PC-3 (cell line): ENCODE data around the gene CASTOR1. TPM values are rescaled to one million over a fixed set of nuclear protein-coding genes. Genes with fewer than 3 reads are reported as not detected.

Source experiments
- ATAC-seq: fragments of 200-7000 bp; cut with Tn5 transposase; 2 replicates; pipeline ENCODE4 v1.9.1; 2020; ENCODE audit warnings: mild to moderate bottlenecking, moderate library complexity
- BruUV-seq: library from RNA; stranded (reverse); fragments of 400-500 nt; replicated peaks from 2 replicates; lab custom pipeline; 2021; lab: Mats Ljungman, UMichigan
- CTCF ChIA-PET: fragments of 300-600 bp; sonication (Branson Sonifier 250); formaldehyde crosslinking; loops from one replicate; lab custom pipeline; 2022; ENCODE audit warnings: antibody characterized with exemption; lab: Charles Lee
- POLR2A ChIA-PET: fragments of 300-600 bp; sonication (Branson Sonifier 250); formaldehyde crosslinking; loops from one replicate; lab custom pipeline; 2022; ENCODE audit warnings: antibody characterized with exemption; ENCODE audit not compliant: unreplicated experiment; lab: Charles Lee
- DNase-seq: peaks from one replicate; pipeline ENCODE4 v3.0.0-alpha.2; 2015
- H2AFZ ChIP-seq: fragments of 300-600 bp; sonication (generic); 2 replicates; pipeline ENCODE4 v1.6.0; 2016; ENCODE audit warnings: antibody characterized with exemption, low read length
- H3F3A ChIP-seq: fragments of 300-600 bp; sonication (generic); one replicate; pipeline ENCODE4 v1.6.0; 2017; ENCODE audit warnings: antibody characterized with exemption, low read length, control low read depth, mild to moderate bottlenecking; ENCODE audit not compliant: unreplicated experiment
- H3K27ac ChIP-seq: fragments of 300-600 bp; sonication (generic); 2 replicates; pipeline ENCODE4 v1.5.1; 2016; ENCODE audit warnings: mild to moderate bottlenecking, low read length
- H3K27me3 ChIP-seq: fragments of 300-600 bp; sonication (generic); 2 replicates; pipeline ENCODE4 v1.6.1; 2016; ENCODE audit warnings: low read length, mixed read lengths
- H3K36me3 ChIP-seq: fragments of 300-600 bp; sonication (generic); 2 replicates; pipeline ENCODE4 v1.6.1; 2016; ENCODE audit warnings: low read depth, mixed run types, low read length, mixed read lengths
- H3K4me1 ChIP-seq: fragments of 300-600 bp; sonication (generic); 2 replicates; pipeline ENCODE4 v1.5.1; 2016; ENCODE audit warnings: low read length; ENCODE audit not compliant: insufficient read depth
- H3K4me2 ChIP-seq: fragments of 300-600 bp; sonication (generic); 2 replicates; pipeline ENCODE4 v1.6.0; 2016; ENCODE audit warnings: low read length
- H3K4me3 ChIP-seq: fragments of 300-600 bp; sonication (generic); 2 replicates; pipeline ENCODE4 v1.5.1; 2016; ENCODE audit warnings: mild to moderate bottlenecking, low read length, mixed read lengths
- H3K79me2 ChIP-seq: fragments of 300-600 bp; sonication (generic); 2 replicates; pipeline ENCODE4 v1.6.1; 2017; ENCODE audit warnings: low read length, mixed read lengths
- H3K9ac ChIP-seq: fragments of 300-600 bp; sonication (generic); 2 replicates; pipeline ENCODE4 v1.6.0; 2016; ENCODE audit warnings: mild to moderate bottlenecking, low read length
- H3K9me2 ChIP-seq: fragments of 300-600 bp; sonication (generic); replicated peaks from 2 replicates; pipeline ENCODE4 v1.6.1; 2016; ENCODE audit warnings: mixed run types, low read length, mixed read lengths
- H3K9me3 ChIP-seq: fragments of 300-600 bp; sonication (generic); 2 replicates; pipeline ENCODE4 v1.6.1; 2016; ENCODE audit warnings: low read length, mixed read lengths
- H4K20me1 ChIP-seq: fragments of 300-600 bp; sonication (generic); 2 replicates; pipeline ENCODE4 v1.6.1; 2016; ENCODE audit warnings: low read length, mixed read lengths
- EZH2 ChIP-seq: fragments of 300-600 bp; sonication (generic); IDR thresholded peaks from one replicate; pipeline ENCODE4 v1.6.1; 2017; ENCODE audit warnings: antibody characterized with exemption, mild to moderate bottlenecking, low read length; ENCODE audit not compliant: unreplicated experiment
- EZH2phosphoT487 ChIP-seq: fragments of 300-600 bp; sonication (generic); IDR thresholded peaks from 2 replicates; pipeline ENCODE4 v1.6.1; 2018; ENCODE audit warnings: mild to moderate bottlenecking, antibody characterized with exemption, low read length, borderline replicate concordance
- intact Hi-C: fragments of 100-400 bp; cut with micrococcal nuclease; formaldehyde crosslinking; loops from 2 replicates; pipeline ENCODE4 v1.9.0; 2023
- total RNA-seq: library from RNA; depleted of rRNA; stranded (reverse); fragments of >200 nt; gene quantifications from 2 replicates; pipeline ENCODE4 v1.2.3, GENCODE V29; 2014
- TF ChIP-seq, protein P1 (sequence below): fragments of 300-600 bp; sonication (generic); conservative IDR thresholded peaks from 2 replicates; pipeline ENCODE4 v1.5.1; 2017; ENCODE audit warnings: antibody characterized with exemption, low read depth, mild to moderate bottlenecking, low read length

Gene CASTOR1
- total RNA-seq, 1 experiment from 2014 or later: 4.2 TPM

DNA sequence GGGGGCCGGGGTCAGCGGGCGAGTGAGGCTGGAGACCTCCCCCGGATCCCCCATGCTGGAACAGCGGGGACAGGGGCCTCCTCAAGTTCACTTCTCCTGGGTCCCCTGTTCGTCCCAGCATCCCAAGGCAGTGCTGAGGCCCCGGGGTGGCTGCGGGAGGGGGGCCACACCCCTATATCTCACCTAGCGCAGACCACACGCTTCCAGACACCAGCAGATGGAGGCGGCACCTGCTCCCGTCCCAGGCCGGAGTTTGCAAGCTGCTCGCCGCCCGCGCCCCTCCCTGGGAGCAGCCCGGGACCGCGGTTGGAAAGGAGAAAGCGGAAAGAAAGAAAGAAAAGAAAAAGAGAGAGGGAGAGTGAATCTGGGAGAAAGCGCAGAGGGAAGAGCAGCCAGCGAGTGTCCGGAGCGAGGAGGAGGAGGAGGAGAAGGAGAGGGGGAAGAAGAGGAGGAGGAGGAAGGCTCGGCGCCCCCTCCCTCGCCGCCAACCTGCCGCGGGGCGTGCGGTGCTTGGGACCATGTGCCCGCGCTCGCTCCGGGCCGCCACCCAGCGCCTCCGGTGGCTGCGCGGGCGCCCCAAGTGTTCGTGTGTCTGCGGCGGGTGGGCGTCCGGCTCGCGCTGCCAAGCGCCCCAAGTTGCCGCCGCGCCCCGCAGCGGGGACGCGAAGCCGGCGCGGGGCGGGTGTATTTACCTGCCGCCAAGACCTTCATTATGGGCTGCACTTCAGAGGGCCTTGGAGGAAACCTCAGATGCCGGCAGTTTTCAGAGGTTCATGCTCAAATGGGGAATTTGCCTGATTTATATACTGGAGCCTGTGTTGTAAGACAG, 43.1 kb downstream of the CASTOR1 start, which contains the start of gene LIF:
Gene LIF (minus strand): TSS at position 775 of the 829 bp plus-strand sequence. CDS start 64 bp downstream, at position 711.
- Histone ChIP-seq H3K9me2 (no peaks in the 10 kb centered on the region), H3F3A (peaks cover under 1% of the 10 kb centered on the region), H3K27me3 (no peaks in the 10 kb centered on the region), H3K4me2 (peak within 1 kb of the TSS; percentile 49), H3K9ac (peak within 1 kb of the TSS; percentile 78), H2AFZ (no peak within 1 kb of the TSS), H3K9me3 (no peaks in the 10 kb centered on the region), H4K20me1 (no peaks in the 10 kb centered on the region), H3K4me3 (peak within 1 kb of the TSS; percentile 38; the same call in 1 of the 2 replicates), H3K27ac (peak within 1 kb of the TSS; percentile 99), H3K4me1 (peaks cover 52% of the 10 kb centered on the region), H3K36me3 (peaks cover 41% of the 10 kb centered on the region), H3K79me2 (peaks cover 81% of the 10 kb centered on the region)
- POLR2A ChIA-PET: interaction anchor here (0.7 kb wide), 1 partner anchor 36 kb away, joined by 8 read pairs; no protein-coding TSS in a partner anchor
- ATAC-seq (peak; percentile 6), DNase-seq (no peak)
- TF ChIP-seq, protein P1, sequence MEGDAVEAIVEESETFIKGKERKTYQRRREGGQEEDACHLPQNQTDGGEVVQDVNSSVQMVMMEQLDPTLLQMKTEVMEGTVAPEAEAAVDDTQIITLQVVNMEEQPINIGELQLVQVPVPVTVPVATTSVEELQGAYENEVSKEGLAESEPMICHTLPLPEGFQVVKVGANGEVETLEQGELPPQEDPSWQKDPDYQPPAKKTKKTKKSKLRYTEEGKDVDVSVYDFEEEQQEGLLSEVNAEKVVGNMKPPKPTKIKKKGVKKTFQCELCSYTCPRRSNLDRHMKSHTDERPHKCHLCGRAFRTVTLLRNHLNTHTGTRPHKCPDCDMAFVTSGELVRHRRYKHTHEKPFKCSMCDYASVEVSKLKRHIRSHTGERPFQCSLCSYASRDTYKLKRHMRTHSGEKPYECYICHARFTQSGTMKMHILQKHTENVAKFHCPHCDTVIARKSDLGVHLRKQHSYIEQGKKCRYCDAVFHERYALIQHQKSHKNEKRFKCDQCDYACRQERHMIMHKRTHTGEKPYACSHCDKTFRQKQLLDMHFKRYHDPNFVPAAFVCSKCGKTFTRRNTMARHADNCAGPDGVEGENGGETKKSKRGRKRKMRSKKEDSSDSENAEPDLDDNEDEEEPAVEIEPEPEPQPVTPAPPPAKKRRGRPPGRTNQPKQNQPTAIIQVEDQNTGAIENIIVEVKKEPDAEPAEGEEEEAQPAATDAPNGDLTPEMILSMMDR: no peak
- TF ChIP-seq EZH2: no peak
- no peak for TF ChIP-seq EZH2phosphoT487
- intact Hi-C loops: no loop called here
- CTCF ChIA-PET: no interaction called here
- no TSS peak for BruUV-seq

DNA sequence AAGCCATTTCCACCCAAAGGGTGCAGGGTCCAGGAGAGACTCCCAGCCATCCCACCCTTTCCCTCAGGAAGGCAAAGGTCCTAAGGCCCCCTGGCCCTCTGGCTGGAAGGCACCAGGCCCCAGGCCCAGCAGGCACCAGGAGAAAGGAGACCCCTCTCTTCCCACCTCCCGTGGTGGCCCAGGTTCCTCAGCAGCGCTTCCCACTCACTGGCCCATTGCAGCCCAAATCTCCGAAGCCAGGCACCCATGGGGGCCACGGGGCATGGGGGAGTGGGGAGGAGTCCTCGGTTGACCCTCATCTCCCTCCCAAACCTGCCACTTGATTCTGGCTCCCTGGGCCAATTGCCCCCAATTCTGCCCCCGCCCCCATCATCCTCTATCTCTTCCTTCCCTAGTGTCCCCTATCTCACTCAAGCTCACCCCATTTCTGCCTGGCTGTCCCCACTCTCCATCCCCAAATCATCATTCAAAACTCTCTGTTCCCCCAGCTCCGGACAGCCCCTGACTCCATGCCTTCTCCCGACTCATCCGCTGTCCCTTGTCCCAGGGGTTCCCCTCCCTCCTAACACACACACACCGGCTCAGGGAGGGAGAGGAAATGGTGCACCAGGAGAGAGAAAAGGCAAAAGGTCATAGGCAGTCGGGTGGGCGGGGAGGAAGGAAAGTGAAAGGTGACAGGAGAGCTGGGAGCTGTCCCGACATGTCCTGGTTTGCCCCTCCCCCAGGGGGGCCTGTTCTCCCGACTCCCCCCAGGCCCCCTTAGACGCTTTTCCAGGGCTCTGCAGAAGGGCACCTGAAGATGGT, 43.9 kb downstream of the CASTOR1 start:
- peaks cover 73% of the 10 kb centered on the region for H3K79me2 ChIP-seq
- no peaks in the 10 kb centered on the region for H3K27me3 ChIP-seq
- H3K9me2 ChIP-seq: no peaks in the 10 kb centered on the region
- ATAC-seq (peak; percentile 2; the same call in 1 of the 2 replicates), DNase-seq (no peak)
- POLR2A ChIA-PET: interaction anchor here (0.6 kb wide), 1 partner anchor 191 kb away, joined by 3 read pairs; no protein-coding TSS in a partner anchor
- H3K36me3 ChIP-seq: peaks cover 38% of the 10 kb centered on the region
- H3K4me3 ChIP-seq: peak overlapping the region; percentile 38; the same call in 1 of the 2 replicates
- TF ChIP-seq EZH2 (no peak), EZH2phosphoT487 (no peak)
- TF ChIP-seq, protein P1: no peak
- peak overlapping the region; percentile 78 for H3K9ac ChIP-seq
- peaks cover 46% of the 10 kb centered on the region for H3K4me1 ChIP-seq
- CTCF ChIA-PET: no interaction called here
- no peak overlapping the region for H2AFZ ChIP-seq
- intact Hi-C loops: no loop called here
- H3F3A ChIP-seq: no peaks in the 10 kb centered on the region
- peak overlapping the region; percentile 49 for H3K4me2 ChIP-seq
- H3K9me3 ChIP-seq: no peaks in the 10 kb centered on the region
- no peaks in the 10 kb centered on the region for H4K20me1 ChIP-seq
- BruUV-seq: TSS peak; percentile 51
- H3K27ac ChIP-seq: peak overlapping the region; percentile 99
